ENCODE measurements around the gene ATP2C2. TPM values are rescaled to one million over a fixed set of nuclear protein-coding genes. Genes with fewer than 3 reads are reported as not detected.

Gene ATP2C2
- total RNA-seq, 1 experiment from 2014 or later: 0.67 TPM

DNA sequence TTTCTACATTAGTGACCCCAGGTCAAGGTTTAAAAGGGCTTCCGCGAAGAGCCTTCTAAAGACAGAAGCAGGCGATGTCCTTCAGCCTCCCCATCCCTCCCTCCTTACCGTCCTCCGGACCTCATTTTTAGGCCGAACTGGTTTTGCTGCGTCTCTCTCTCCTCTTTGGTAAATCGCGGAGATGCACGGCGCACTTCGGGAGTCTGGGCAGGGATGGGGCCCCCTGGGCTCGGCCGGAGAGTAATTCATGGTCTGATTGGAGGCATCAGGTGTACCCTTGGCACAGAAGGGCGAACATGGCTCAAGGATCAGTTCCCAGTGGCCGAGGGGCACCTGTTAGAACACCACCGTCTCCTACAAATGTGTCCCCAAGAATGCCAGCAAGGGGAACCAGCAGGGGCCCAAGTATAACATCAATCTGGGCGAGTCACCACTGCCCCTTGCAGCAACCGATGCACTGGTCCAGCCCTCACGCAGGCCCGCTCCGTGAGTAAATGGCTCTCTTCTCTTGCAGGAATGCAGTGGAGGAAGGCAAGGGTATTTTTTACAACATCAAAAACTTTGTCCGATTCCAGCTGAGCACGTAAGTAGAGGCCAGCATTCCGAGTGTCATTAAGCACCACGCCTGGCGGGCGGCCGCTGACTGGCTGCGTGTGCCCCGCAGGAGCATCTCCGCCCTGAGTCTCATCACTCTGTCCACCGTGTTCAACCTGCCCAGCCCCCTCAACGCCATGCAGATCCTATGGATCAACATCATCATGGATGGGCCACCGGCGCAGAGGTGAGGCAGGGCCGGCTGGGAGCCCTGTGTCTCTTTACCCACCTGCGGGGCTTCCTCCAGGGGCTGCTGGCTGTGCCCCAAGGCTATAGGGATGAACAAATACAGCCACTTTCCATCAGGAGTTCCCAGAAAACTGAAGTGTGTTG, 90.5 kb downstream of the ATP2C2 start:
- H3K4me1 ChIP-seq (ENCODE audit: control insufficient read depth, insufficient read depth, low read length): no peaks in the 10 kb centered on the region
- CTCF ChIA-PET: no interaction called here
- in situ Hi-C loops (cut with HindIII; ENCODE audit: low pct_unique_long_range_greater_than_20kb, low sequenced_read_pairs) (no loop called here), intact Hi-C loops (cut with micrococcal nuclease; ENCODE audit: unreplicated experiment) (no loop called here)
- DNase-seq (ENCODE audit: low read depth, low spot score) (no peak), ATAC-seq (no peak)
- TF ChIP-seq SIN3A (IDR thresholded peaks at IDR 0.05; ENCODE audit: borderline replicate concordance, insufficient read depth, low read depth, low read length): no peak
- TF ChIP-seq, protein P1, sequence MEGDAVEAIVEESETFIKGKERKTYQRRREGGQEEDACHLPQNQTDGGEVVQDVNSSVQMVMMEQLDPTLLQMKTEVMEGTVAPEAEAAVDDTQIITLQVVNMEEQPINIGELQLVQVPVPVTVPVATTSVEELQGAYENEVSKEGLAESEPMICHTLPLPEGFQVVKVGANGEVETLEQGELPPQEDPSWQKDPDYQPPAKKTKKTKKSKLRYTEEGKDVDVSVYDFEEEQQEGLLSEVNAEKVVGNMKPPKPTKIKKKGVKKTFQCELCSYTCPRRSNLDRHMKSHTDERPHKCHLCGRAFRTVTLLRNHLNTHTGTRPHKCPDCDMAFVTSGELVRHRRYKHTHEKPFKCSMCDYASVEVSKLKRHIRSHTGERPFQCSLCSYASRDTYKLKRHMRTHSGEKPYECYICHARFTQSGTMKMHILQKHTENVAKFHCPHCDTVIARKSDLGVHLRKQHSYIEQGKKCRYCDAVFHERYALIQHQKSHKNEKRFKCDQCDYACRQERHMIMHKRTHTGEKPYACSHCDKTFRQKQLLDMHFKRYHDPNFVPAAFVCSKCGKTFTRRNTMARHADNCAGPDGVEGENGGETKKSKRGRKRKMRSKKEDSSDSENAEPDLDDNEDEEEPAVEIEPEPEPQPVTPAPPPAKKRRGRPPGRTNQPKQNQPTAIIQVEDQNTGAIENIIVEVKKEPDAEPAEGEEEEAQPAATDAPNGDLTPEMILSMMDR (IDR thresholded peaks at IDR 0.05): no peak
- no peak for TF ChIP-seq TCF7L2 (IDR thresholded peaks at IDR 0.05; ENCODE audit: low read depth, low read length)
- TF ChIP-seq POLR2AphosphoS5 (IDR thresholded peaks at IDR 0.05; ENCODE audit: low read depth, low read length): no peak
- TF ChIP-seq, protein P2, sequence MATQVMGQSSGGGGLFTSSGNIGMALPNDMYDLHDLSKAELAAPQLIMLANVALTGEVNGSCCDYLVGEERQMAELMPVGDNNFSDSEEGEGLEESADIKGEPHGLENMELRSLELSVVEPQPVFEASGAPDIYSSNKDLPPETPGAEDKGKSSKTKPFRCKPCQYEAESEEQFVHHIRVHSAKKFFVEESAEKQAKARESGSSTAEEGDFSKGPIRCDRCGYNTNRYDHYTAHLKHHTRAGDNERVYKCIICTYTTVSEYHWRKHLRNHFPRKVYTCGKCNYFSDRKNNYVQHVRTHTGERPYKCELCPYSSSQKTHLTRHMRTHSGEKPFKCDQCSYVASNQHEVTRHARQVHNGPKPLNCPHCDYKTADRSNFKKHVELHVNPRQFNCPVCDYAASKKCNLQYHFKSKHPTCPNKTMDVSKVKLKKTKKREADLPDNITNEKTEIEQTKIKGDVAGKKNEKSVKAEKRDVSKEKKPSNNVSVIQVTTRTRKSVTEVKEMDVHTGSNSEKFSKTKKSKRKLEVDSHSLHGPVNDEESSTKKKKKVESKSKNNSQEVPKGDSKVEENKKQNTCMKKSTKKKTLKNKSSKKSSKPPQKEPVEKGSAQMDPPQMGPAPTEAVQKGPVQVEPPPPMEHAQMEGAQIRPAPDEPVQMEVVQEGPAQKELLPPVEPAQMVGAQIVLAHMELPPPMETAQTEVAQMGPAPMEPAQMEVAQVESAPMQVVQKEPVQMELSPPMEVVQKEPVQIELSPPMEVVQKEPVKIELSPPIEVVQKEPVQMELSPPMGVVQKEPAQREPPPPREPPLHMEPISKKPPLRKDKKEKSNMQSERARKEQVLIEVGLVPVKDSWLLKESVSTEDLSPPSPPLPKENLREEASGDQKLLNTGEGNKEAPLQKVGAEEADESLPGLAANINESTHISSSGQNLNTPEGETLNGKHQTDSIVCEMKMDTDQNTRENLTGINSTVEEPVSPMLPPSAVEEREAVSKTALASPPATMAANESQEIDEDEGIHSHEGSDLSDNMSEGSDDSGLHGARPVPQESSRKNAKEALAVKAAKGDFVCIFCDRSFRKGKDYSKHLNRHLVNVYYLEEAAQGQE (IDR thresholded peaks at IDR 0.05; ENCODE audit: insufficient read depth in 1 of 2, low read depth in 2 of 2, low read length in 1 of 2): no peak
- no peaks in the 10 kb centered on the region for H3K9me3 ChIP-seq (ENCODE audit: control insufficient read depth, insufficient read depth, low read depth, low read length)
- BruUV-seq (replicated peaks): no TSS peak
- no peak overlapping the region for H3K4me3 ChIP-seq (ENCODE audit: low read depth in 2 of 2, low read length in 2 of 2)
- POLR2A ChIA-PET: no interaction called here
- H3K27ac ChIP-seq (ENCODE audit: low read length): no peak overlapping the region
- H3K36me3 ChIP-seq (ENCODE audit: control insufficient read depth, insufficient read depth, low read length): no peaks in the 10 kb centered on the region
- H3K27me3 ChIP-seq (ENCODE audit: control insufficient read depth, insufficient read depth, low read length): no peaks in the 10 kb centered on the region

DNA sequence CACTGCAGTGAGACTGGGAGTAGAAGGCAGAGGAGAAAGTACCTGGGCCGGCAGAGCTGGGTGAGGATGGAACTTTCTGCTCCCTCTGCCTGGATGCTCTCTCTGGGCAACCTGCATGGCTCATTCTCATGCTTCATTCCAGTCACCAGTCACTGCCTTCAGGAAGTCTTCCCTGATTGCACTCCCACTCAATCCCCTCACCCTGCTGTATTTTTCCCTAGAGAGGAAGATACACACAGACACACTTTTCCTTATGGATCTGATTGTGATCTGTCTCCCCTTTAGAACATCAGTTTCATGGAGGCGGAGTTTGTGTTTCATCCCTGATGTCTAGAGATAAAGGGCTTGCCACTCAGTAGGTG, 91.2 kb downstream of the ATP2C2 start:
- DNase-seq (ENCODE audit: low read depth, low spot score): no peak

More for the DNA sequence above, 91.2 kb downstream of the ATP2C2 start:
- Histone ChIP-seq H3K4me3 (ENCODE audit: low read depth in 2 of 2, low read length in 2 of 2) (no peak overlapping the region), H3K9me3 (ENCODE audit: control insufficient read depth, insufficient read depth, low read depth, low read length) (no peaks in the 10 kb centered on the region), H3K4me1 (ENCODE audit: control insufficient read depth, insufficient read depth, low read length) (no peaks in the 10 kb centered on the region), H3K36me3 (ENCODE audit: control insufficient read depth, insufficient read depth, low read length) (no peaks in the 10 kb centered on the region), H3K27ac (ENCODE audit: low read length) (no peak overlapping the region), H3K27me3 (ENCODE audit: control insufficient read depth, insufficient read depth, low read length) (no peaks in the 10 kb centered on the region)
- TF ChIP-seq, protein P2 (IDR thresholded peaks at IDR 0.05; ENCODE audit: insufficient read depth in 1 of 2, low read depth in 2 of 2, low read length in 1 of 2): no peak
- TF ChIP-seq SIN3A (IDR thresholded peaks at IDR 0.05; ENCODE audit: borderline replicate concordance, insufficient read depth, low read depth, low read length): no peak
- TF ChIP-seq POLR2AphosphoS5 (IDR thresholded peaks at IDR 0.05; ENCODE audit: low read depth, low read length): no peak
- TF ChIP-seq, protein P1 (IDR thresholded peaks at IDR 0.05): no peak
- no peak for TF ChIP-seq TCF7L2 (IDR thresholded peaks at IDR 0.05; ENCODE audit: low read depth, low read length)
- in situ Hi-C loops (cut with HindIII; ENCODE audit: low pct_unique_long_range_greater_than_20kb, low sequenced_read_pairs) (no loop called here), intact Hi-C loops (cut with micrococcal nuclease; ENCODE audit: unreplicated experiment) (no loop called here)
- ATAC-seq: no peak
- CTCF ChIA-PET: no interaction called here
- POLR2A ChIA-PET: no interaction called here
- no TSS peak for BruUV-seq (replicated peaks)

Data from Panc1 (cell line).